ENCODE data around the gene HOXA4. TPM values are rescaled to one million over a fixed set of nuclear protein-coding genes. Genes with fewer than 3 reads are reported as not detected.

HOXA4 gene
- total and polyA plus RNA-seq, 4 experiments from 2014 or later, result 0.19 to 0.30 TPM; not detected in 2

DNA sequence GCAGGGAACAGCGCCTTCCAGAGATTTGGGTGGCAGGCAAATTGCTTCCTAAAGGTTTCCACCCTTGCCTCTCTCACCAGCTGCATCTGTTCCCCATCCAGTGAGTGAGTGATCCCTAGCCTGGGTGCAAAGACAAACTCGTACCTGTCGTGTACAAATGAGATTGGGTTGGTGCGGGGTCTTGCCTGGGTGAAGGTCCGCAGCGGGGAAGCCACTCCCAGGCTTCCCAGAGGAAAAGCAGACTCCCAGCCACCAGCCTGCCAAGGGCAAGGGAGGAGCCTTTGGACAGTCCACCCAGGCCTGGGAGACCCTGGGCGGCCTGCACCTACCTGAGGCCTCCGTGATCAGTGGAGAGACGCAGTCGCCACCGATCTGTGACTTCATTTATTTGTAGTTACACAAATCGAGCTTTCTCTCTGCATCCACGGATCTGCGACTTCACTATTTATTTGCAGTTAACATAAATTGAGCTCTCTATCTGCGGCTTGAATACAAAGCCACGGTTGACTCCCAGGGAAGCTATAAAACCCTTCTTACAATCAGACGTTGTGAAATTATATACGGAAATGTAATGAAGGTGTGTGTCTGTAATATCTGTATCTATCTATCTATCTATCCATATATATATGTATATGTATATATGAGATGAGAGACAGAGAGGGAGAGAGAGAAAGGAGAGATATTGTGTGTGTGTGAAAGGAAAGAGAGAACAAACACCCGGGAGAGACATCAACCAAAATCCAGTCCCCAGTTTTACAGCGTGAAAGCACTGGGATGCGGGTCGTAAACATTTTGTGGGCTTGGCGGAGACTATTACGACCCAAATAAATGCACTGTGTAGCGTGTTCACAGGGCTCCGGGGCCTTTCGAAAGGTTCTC lies 28.9 kb upstream of the HOXA4 start:
- POLR2A ChIA-PET (ENCODE audit: partially characterized antibody), result interaction anchor here (1.2 to 1.3 kb wide), 2 partner anchors 13 to 476 kb away, joined by 3 read pairs; no protein-coding TSS in a partner anchor
- H3K36me3 Mint-ChIP-seq, result peaks cover 0 to 3% of the 10 kb centered on the region in 2 donors
- H3K9me3 Mint-ChIP-seq, result peaks cover 0 to 42% (median 0%) of the 10 kb centered on the region in 8 donors
- no peaks in the 10 kb centered on the region for H3K9me3 ChIP-seq (ENCODE audit: control insufficient read depth in 1 of 2, low read length in 2 of 2)
- intact Hi-C loops (cut with micrococcal nuclease), result loop anchor here (2.0 to 10.0 kb wide), 7 partner anchors 62 to 1307 kb away; partner anchors contain the start of genes HOXA1 and SNX10
- no peak overlapping the region for H3K4me3 ChIP-seq (ENCODE audit: low read length in 2 of 2)
- no peak overlapping the region for H3K27ac ChIP-seq (ENCODE audit: low read depth, low read length)
- peak overlapping the region; percentile 62 to 84 (median 78) for H3K4me3 Mint-ChIP-seq
- peaks cover 60 to 73% of the 10 kb centered on the region in 2 donors for H3K27me3 Mint-ChIP-seq
- peak overlapping the region in 1 of 7 donors; percentile 88 for H3K27ac Mint-ChIP-seq
- peaks cover 81% of the 10 kb centered on the region for H3K27me3 ChIP-seq (ENCODE audit: insufficient read depth, low read length)
- no peaks in the 10 kb centered on the region for H3K36me3 ChIP-seq (ENCODE audit: insufficient read depth, low read length)
- H3K4me1 ChIP-seq (ENCODE audit: insufficient read depth, low read length), result peaks cover 38% of the 10 kb centered on the region
- CTCF ChIA-PET (ENCODE audit: partially characterized antibody), result interaction anchor here (0.7 to 1.7 kb wide), 12 partner anchors 9 to 1265 kb away, joined by 3 to 22 read pairs (median 4); partner anchors contain the start of gene HOXA6
- DNase-seq, result no peak
- H3K4me1 Mint-ChIP-seq, result peaks cover 23 to 56% (median 33%) of the 10 kb centered on the region in 4 donors

DNA sequence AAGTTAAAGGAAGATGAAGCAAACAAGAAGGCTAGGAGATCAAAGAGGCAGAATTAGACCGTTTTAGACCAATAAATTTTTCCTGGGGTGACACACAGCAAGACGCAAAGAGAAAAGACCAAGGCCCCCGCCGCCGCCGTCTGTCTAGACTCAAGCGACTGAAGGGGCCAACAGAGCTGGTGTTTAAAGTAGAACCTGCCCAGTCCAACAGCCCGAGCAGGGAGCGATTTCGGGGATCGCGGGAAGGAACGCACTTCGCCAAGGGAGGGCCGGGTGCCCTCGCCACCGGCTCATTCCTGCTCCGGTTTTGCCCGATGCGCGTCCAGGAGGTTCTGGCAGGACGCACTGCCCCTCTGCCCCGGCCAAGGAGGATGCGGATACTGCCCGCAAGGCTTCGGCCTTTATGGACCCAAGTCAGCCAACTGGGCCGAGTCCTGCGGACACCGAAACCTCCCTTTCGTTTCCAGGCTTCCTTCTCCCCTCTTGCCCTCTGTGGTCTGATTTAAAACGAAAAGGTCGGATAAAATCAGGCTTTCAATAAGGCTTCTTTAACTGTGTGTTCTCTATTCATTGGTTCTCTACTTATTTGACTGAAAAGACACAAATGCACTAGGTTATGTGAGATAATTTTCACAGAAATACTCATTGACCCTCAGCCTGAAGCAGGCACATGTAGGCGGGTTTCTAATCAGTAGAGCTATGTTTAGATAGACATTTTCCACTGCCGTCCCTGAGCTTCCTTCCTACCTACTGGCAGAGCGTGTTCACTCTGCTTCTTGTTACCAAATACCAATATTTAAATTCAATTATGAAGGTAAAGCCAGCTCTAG lies 28.1 kb upstream of the HOXA4 start:
- POLR2A ChIA-PET (ENCODE audit: partially characterized antibody), result interaction anchor here (1.2 to 1.3 kb wide), 2 partner anchors 14 to 476 kb away, joined by 3 read pairs; no protein-coding TSS in a partner anchor
- intact Hi-C loops (cut with micrococcal nuclease), result no loop called here
- no peaks in the 10 kb centered on the region for H3K36me3 ChIP-seq (ENCODE audit: insufficient read depth, low read length)
- H3K36me3 Mint-ChIP-seq, result peaks cover 0 to 3% of the 10 kb centered on the region in 2 donors
- H3K4me3 Mint-ChIP-seq, result peak overlapping the region in 6 of 8 donors; percentile 10 to 74 (median 44)
- peaks cover 23 to 62% (median 34%) of the 10 kb centered on the region in 4 donors for H3K4me1 Mint-ChIP-seq
- H3K27me3 Mint-ChIP-seq, result peaks cover 61 to 73% of the 10 kb centered on the region in 2 donors
- H3K9me3 ChIP-seq (ENCODE audit: control insufficient read depth in 1 of 2, low read length in 2 of 2), result no peaks in the 10 kb centered on the region
- H3K27me3 ChIP-seq (ENCODE audit: insufficient read depth, low read length), result peaks cover 83% of the 10 kb centered on the region
- CTCF ChIA-PET (ENCODE audit: partially characterized antibody), result interaction anchor here (0.7 to 1.7 kb wide), 12 partner anchors 8 to 1264 kb away, joined by 3 to 22 read pairs (median 4); partner anchors contain the start of gene HOXA6
- H3K27ac ChIP-seq (ENCODE audit: low read depth, low read length), result no peak overlapping the region
- DNase-seq, result no peak
- no peak overlapping the region for H3K4me3 ChIP-seq (ENCODE audit: low read length in 2 of 2)
- peaks cover 0 to 41% (median 0%) of the 10 kb centered on the region in 8 donors for H3K9me3 Mint-ChIP-seq
- H3K27ac Mint-ChIP-seq, result peak overlapping the region in 4 of 7 donors; percentile 3 to 88 (median 64)
- peaks cover 41% of the 10 kb centered on the region for H3K4me1 ChIP-seq (ENCODE audit: insufficient read depth, low read length)

GRCh38 chr7:27157702-27158431 lies 27.3 kb upstream of the HOXA4 start:
- ChIA-PET POLR2A (ENCODE audit: partially characterized antibody) (no interaction called here), CTCF (ENCODE audit: partially characterized antibody) (interaction anchor here (1.0 to 1.4 kb wide), 4 partner anchors 10 to 38 kb away, joined by 3 to 6 read pairs (median 3); partner anchors contain the start of genes HOXA10 and HOXA6)
- H3K27me3 ChIP-seq (ENCODE audit: insufficient read depth, low read length), result peaks cover 83% of the 10 kb centered on the region
- H3K27ac Mint-ChIP-seq, result peak overlapping the region in 5 of 7 donors; percentile 2 to 88 (median 42)
- no peak overlapping the region for H3K4me3 ChIP-seq (ENCODE audit: low read length in 2 of 2)
- intact Hi-C loops (cut with micrococcal nuclease), result no loop called here
- peaks cover 64 to 72% of the 10 kb centered on the region in 2 donors for H3K27me3 Mint-ChIP-seq
- H3K4me1 Mint-ChIP-seq, result peaks cover 25 to 69% (median 36%) of the 10 kb centered on the region in 4 donors
- DNase-seq, result no peak
- H3K36me3 Mint-ChIP-seq, result peaks cover 0 to 3% of the 10 kb centered on the region in 2 donors
- H3K4me1 ChIP-seq (ENCODE audit: insufficient read depth, low read length), result peaks cover 41% of the 10 kb centered on the region
- peak overlapping the region; percentile 21 to 76 (median 38) for H3K4me3 Mint-ChIP-seq
- no peaks in the 10 kb centered on the region for H3K36me3 ChIP-seq (ENCODE audit: insufficient read depth, low read length)
- peaks cover 0 to 41% (median 0%) of the 10 kb centered on the region in 8 donors for H3K9me3 Mint-ChIP-seq
- H3K9me3 ChIP-seq (ENCODE audit: control insufficient read depth in 1 of 2, low read length in 2 of 2), result no peaks in the 10 kb centered on the region
- no peak overlapping the region for H3K27ac ChIP-seq (ENCODE audit: low read depth, low read length)

- Mint-ChIP-seq H3K4me3 (peak overlapping the region in 6 of 8 donors; percentile 27 to 76 (median 39)), H3K27ac (peak overlapping the region in 5 of 7 donors; percentile 38 to 88 (median 75)), H3K27me3 (peaks cover 67 to 72% of the 10 kb centered on the region in 2 donors), H3K4me1 (peaks cover 25 to 74% (median 39%) of the 10 kb centered on the region in 4 donors), H3K36me3 (peaks cover 0 to 3% of the 10 kb centered on the region in 2 donors), H3K9me3 (peaks cover 0 to 41% (median 0%) of the 10 kb centered on the region in 8 donors)
- ChIA-PET CTCF (ENCODE audit: partially characterized antibody) (interaction anchor here (0.9 to 1.5 kb wide), 7 partner anchors 10 to 788 kb away, joined by 3 to 6 read pairs (median 3); partner anchors contain the start of genes HOXA10 and HOXA6), POLR2A (ENCODE audit: partially characterized antibody) (interaction anchor here (0.8 to 1.1 kb wide), 2 partner anchors 16 to 20 kb away, joined by 3 read pairs; no protein-coding TSS in a partner anchor)
- Histone ChIP-seq H3K4me3 (ENCODE audit: low read length in 2 of 2) (no peak overlapping the region), H3K4me1 (ENCODE audit: insufficient read depth, low read length) (peaks cover 47% of the 10 kb centered on the region), H3K27me3 (ENCODE audit: insufficient read depth, low read length) (peaks cover 85% of the 10 kb centered on the region), H3K9me3 (ENCODE audit: control insufficient read depth in 1 of 2, low read length in 2 of 2) (no peaks in the 10 kb centered on the region), H3K27ac (ENCODE audit: low read depth, low read length) (no peak overlapping the region), H3K36me3 (ENCODE audit: insufficient read depth, low read length) (no peaks in the 10 kb centered on the region)
- intact Hi-C loops (cut with micrococcal nuclease), result no loop called here
- DNase-seq, result no peak
Observed at GRCh38 chr7:27156916-27157701, 26.6 kb upstream of the HOXA4 start.

DNA sequence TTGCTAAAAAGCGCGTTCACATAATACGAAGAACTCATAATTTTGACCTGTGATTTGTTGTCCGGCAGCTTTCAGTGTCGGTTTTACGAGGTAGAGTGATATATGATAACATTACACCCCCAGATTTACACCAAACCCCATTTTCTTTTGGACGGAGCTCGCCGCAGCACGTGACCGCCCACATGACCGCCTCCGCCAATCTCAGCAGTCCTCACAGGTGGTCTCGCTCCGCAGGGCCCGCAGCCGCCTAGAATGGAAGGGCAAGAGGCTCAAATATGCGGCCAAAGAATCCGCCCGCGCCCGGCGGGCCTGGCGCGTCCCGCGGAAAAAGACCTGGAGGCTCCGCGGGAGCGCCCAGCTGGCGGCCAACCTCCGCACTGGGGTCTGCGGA lies 25.9 kb upstream of the HOXA4 start, which contains the start of gene HOXA7:
Gene HOXA7 (minus strand): TSS at position 168 of the 391 bp plus-strand sequence. CDS start 130 bp downstream, at position 38.
- H3K27me3 ChIP-seq (ENCODE audit: insufficient read depth, low read length), result peaks cover 86% of the 10 kb centered on the region
- peaks cover 53% of the 10 kb centered on the region for H3K4me1 ChIP-seq (ENCODE audit: insufficient read depth, low read length)
- peaks cover 73 to 78% of the 10 kb centered on the region in 2 donors for H3K27me3 Mint-ChIP-seq
- intact Hi-C loops (cut with micrococcal nuclease), result no loop called here
- no peak within 1 kb of the TSS for H3K27ac ChIP-seq (ENCODE audit: low read depth, low read length)
- CTCF ChIA-PET (ENCODE audit: partially characterized antibody), result interaction anchor here (0.9 to 1.5 kb wide), 5 partner anchors 12 to 788 kb away, joined by 3 to 6 read pairs (median 4); partner anchors contain the start of gene HOXA10
- H3K27ac Mint-ChIP-seq, result peak within 1 kb of the TSS in 5 of 7 donors; percentile 70 to 93 (median 88)
- no peaks in the 10 kb centered on the region for H3K9me3 ChIP-seq (ENCODE audit: control insufficient read depth in 1 of 2, low read length in 2 of 2)
- H3K4me1 Mint-ChIP-seq, result peaks cover 28 to 80% (median 45%) of the 10 kb centered on the region in 4 donors
- H3K9me3 Mint-ChIP-seq, result peaks cover 0 to 43% (median 0%) of the 10 kb centered on the region in 8 donors
- POLR2A ChIA-PET (ENCODE audit: partially characterized antibody), result interaction anchor here (0.6 to 1.1 kb wide), 3 partner anchors 16 to 376 kb away, joined by 3 read pairs; no protein-coding TSS in a partner anchor
- H3K4me3 Mint-ChIP-seq, result peak within 1 kb of the TSS in 7 of 8 donors; percentile 38 to 88 (median 74)
- H3K36me3 Mint-ChIP-seq, result peaks cover 0 to 3% of the 10 kb centered on the region in 2 donors
- DNase-seq, result no peak
- H3K36me3 ChIP-seq (ENCODE audit: insufficient read depth, low read length), result no peaks in the 10 kb centered on the region
- H3K4me3 ChIP-seq (ENCODE audit: low read length in 2 of 2), result no peak within 1 kb of the TSS
